A549 (cell line): ENCODE results near the gene TMEM121B. TPM values are rescaled to one million over a fixed set of nuclear protein-coding genes. Genes with fewer than 3 reads are reported as not detected.

Experiments
- ATAC-seq, 2 experiments: fragments of 200-7000 bp in 1 of 2; fragments of >200 bp in 1 of 2; cut with Nextera tagmentation in 1 of 2; cut with Tn5 transposase in 1 of 2; 3 replicates each; pipeline versions ENCODE4 v1.8.0 to v1.9.1; 2018 to 2020; ENCODE audit warnings: mild to moderate bottlenecking in 1 of 2, moderate library complexity in 1 of 2
- CTCF ChIA-PET: fragments of 300-600 bp; sonication (Branson Sonifier 250); formaldehyde crosslinking; extraction: SDS; loops from one replicate; lab custom pipeline; 2021; ENCODE audit warnings: antibody characterized with exemption, inconsistent platforms; lab: Yijun Ruan, JAX
- POLR2A ChIA-PET: fragments of 350-600 bp; formaldehyde crosslinking; extraction: SDS; loops from one replicate; lab custom pipeline; 2021; ENCODE audit warnings: antibody characterized with exemption, inconsistent platforms; lab: Yijun Ruan, JAX
- DNase-seq, 2 experiments: peaks; one replicate each; pipeline versions ENCODE4 v3.0.0 to v3.0.0-alpha.2; 2011 to 2016; ENCODE audit warnings: low read depth in 1 of 2, low spot score in 1 of 2
- FAIRE-seq: peaks from 2 replicates; lab custom pipeline; 2011; peaks lifted over from hg19 to GRCh38; lab: Jason Lieb, UNC
- H3K27ac ChIP-seq, 2 experiments: fragments of >200 bp; sonication (Bioruptor Twin); formaldehyde crosslinking; 3 replicates each; pipeline ENCODE4 v1.5.1; 2016 to 2017
- H3K4me1 ChIP-seq: fragments of >200 bp; sonication (Bioruptor Twin); formaldehyde crosslinking; 3 replicates; pipeline ENCODE4 v1.6.1; 2016
- H3K4me2 ChIP-seq: fragments of >200 bp; sonication (Bioruptor Twin); formaldehyde crosslinking; 3 replicates; pipeline ENCODE4 v1.6.1; 2016
- H3K4me3 ChIP-seq: fragments of >200 bp; sonication (Bioruptor Twin); formaldehyde crosslinking; 3 replicates; pipeline ENCODE4 v1.5.1; 2016
- H3K9me3 ChIP-seq: fragments of >200 bp; sonication (Bioruptor Twin); formaldehyde crosslinking; 3 replicates; pipeline ENCODE4 v1.6.1; 2016
- ATOH8 ChIP-seq: fragments of 250-450 bp; sonication (Bioruptor Pico); IDR thresholded peaks from 2 replicates; pipeline ENCODE4 v1.5.0; 2020; ENCODE audit warnings: low read depth, mild to moderate bottlenecking, moderate library complexity
- BCL3 ChIP-seq: fragments of >200 bp; sonication (Bioruptor Twin); formaldehyde crosslinking; IDR thresholded peaks from 3 replicates; pipeline ENCODE4 v1.6.1; 2016
- BHLHE40 ChIP-seq: IDR thresholded peaks from 2 replicates; pipeline ENCODE4 v1.6.1; 2012; ENCODE audit warnings: low read depth, low read length, inconsistent platforms
- CBX8 ChIP-seq: fragments of 200-600 bp; sonication (generic); IDR thresholded peaks from 2 replicates; pipeline ENCODE4 v1.6.1; 2016
- E2F6 ChIP-seq: IDR thresholded peaks from 2 replicates; pipeline ENCODE4 v1.6.1; 2012; ENCODE audit warnings: low read depth, borderline replicate concordance
- HEYL ChIP-seq: fragments of 250-450 bp; sonication (Bioruptor Pico); IDR thresholded peaks from 2 replicates; pipeline ENCODE4 v1.8.0; 2021; ENCODE audit warnings: mild to moderate bottlenecking, moderate library complexity
- JUN ChIP-seq, 2 experiments: fragments of >200 bp; sonication (Bioruptor Twin); formaldehyde crosslinking; IDR thresholded peaks; 2 replicates in 1 of 2; 3 replicates in 1 of 2; pipeline ENCODE4 v1.6.1; 2016 to 2017
- KDM1A ChIP-seq: fragments of 200-600 bp; sonication (generic); IDR thresholded peaks from 2 replicates; pipeline ENCODE4 v1.6.1; 2016; ENCODE audit warnings: low read depth, mild to moderate bottlenecking
- MAX ChIP-seq: IDR thresholded peaks from 2 replicates; pipeline ENCODE4 v1.6.1; 2012
- MAZ ChIP-seq: fragments of 150-350 bp; IDR thresholded peaks from 2 replicates; pipeline ENCODE4 v1.6.1; 2014; ENCODE audit warnings: antibody characterized with exemption, low read depth, low read length, borderline replicate concordance
- MYC ChIP-seq: IDR thresholded peaks from 2 replicates; pipeline ENCODE4 v1.6.1; 2012; ENCODE audit warnings: mild to moderate bottlenecking, inconsistent platforms, low read length, improper control_type of control experiment, borderline replicate concordance
- NPAS2 ChIP-seq: fragments of 250-450 bp; sonication (Bioruptor Pico); IDR thresholded peaks from 2 replicates; pipeline ENCODE4 v1.8.0; 2022; ENCODE audit warnings: mild to moderate bottlenecking, moderate library complexity, borderline replicate concordance
- NR3C1 ChIP-seq: fragments of >200 bp; sonication (Bioruptor Twin); formaldehyde crosslinking; IDR thresholded peaks from 3 replicates; pipeline ENCODE4 v1.6.1; 2017
- POLR2A ChIP-seq: IDR thresholded peaks from 2 replicates; pipeline ENCODE4 v1.6.1; 2012; ENCODE audit warnings: mild to moderate bottlenecking, low read length
- POLR2AphosphoS2 ChIP-seq: conservative IDR thresholded peaks from 2 replicates; pipeline ENCODE4 v1.6.1; 2012; ENCODE audit warnings: low read length, improper control_type of control experiment, inconsistent platforms
- REST ChIP-seq: fragments of 200-600 bp; sonication (generic); IDR thresholded peaks from 2 replicates; pipeline ENCODE4 v1.6.1; 2016; ENCODE audit warnings: antibody characterized with exemption, mild to moderate bottlenecking, moderate library complexity
- TP53 ChIP-seq: fragments of 250-450 bp; sonication (Bioruptor Pico); IDR thresholded peaks from 2 replicates; pipeline ENCODE4 v1.5.0; 2021; ENCODE audit warnings: mild to moderate bottlenecking, moderate library complexity
- USF2 ChIP-seq: fragments of 450-650 bp; IDR thresholded peaks from 2 replicates; pipeline ENCODE4 v1.6.1; 2014; ENCODE audit warnings: antibody characterized with exemption
- ZNF302 ChIP-seq: fragments of 250-450 bp; sonication (Bioruptor Pico); IDR thresholded peaks from 2 replicates; pipeline ENCODE4 v1.9.0; 2021; ENCODE audit warnings: inconsistent platforms, mild to moderate bottlenecking, moderate library complexity
- WGBS: methylation state at CpG from one replicate; pipeline ENCODE4 v1.1.6; 2017; ENCODE audit errors: missing lambda C conversion rate; 5-methylcytosine and 5-hydroxymethylcytosine counted together
- polyA plus RNA-seq, 4 experiments: library from polyadenylated mRNA; depleted of rRNA in 3 of 4; stranded (reverse); fragments of >200 nt; fragmentation: RNase III in 1 of 4; extraction: RNeasy Plus Mini Kit Qiagen cat#74134 plus additional on column Dnase treatment in 1 of 4; gene quantifications; 2 replicates in 3 of 4; 3 replicates in 1 of 4; pipeline ENCODE4 v1.2.3, GENCODE V29; 2011 to 2017

The TMEM121B gene
- polyA plus RNA-seq, 2 of the 4 experiments (the other 2 are of a cell fraction) = 0.03 to 0.08 TPM

- no peak for TF ChIP-seq REST
- TF ChIP-seq MAZ = no peak
Measured at GRCh38 chr22:17159504-17159951, 38.4 kb upstream of the TMEM121B start (continued).

- H3K4me3 ChIP-seq = peak within 1 kb of the TSS; percentile 90
- ATAC-seq (peak; percentile 92 to 93), DNase-seq (peak; percentile 66 to 83), FAIRE-seq (no peak)
- ChIA-PET POLR2A (interaction anchor here (0.7 to 2.6 kb wide), 3 partner anchors 13 to 170 kb away, joined by 3 to 16 read pairs (median 5); no protein-coding TSS in a partner anchor), CTCF (interaction anchor here (0.7 to 11.7 kb wide), 5 partner anchors 9 to 613 kb away, joined by 3 to 89 read pairs (median 3); no protein-coding TSS in a partner anchor)
- H3K4me2 ChIP-seq = peak within 1 kb of the TSS; percentile 90
- peaks cover 14% of the 10 kb centered on the region; the same call in 2 of the 3 replicates for H3K4me1 ChIP-seq
- peak within 1 kb of the TSS; percentile 93 to 97 for H3K27ac ChIP-seq
- peak; percentile 64; the same call in 1 of the 2 replicates for TF ChIP-seq NPAS2
- no peak for TF ChIP-seq NR3C1
- peak in 1 of 2 experiments; percentile 64; a peak in 2 of 5 replicates for TF ChIP-seq JUN (IDR thresholded peaks at IDR 0.05)
- TF ChIP-seq MAX = peak; percentile 51
- TF ChIP-seq TP53 (CRISPR knock-in tag) = no peak
- TF ChIP-seq ATOH8 (CRISPR knock-in tag) = no peak
- peak; percentile 43 for TF ChIP-seq E2F6
- TF ChIP-seq ZNF302 (CRISPR knock-in tag) = no peak
- TF ChIP-seq POLR2A = peak; percentile 38
- no peak for TF ChIP-seq CBX8
- TF ChIP-seq KDM1A = no peak
- TF ChIP-seq BHLHE40 = 0 out of 2 replicates have a peak, but pooled peaks have one; percentile 65
- no peak for TF ChIP-seq REST
- TF ChIP-seq HEYL (CRISPR knock-in tag) = no peak
- TF ChIP-seq BCL3 = 0 out of 3 replicates have a peak, but pooled peaks have one; percentile 19
- no peak for TF ChIP-seq POLR2AphosphoS2
- no peak for TF ChIP-seq USF2
- peak; percentile 61; the same call in 1 of the 2 replicates for TF ChIP-seq MYC
- no peaks in the 10 kb centered on the region for H3K9me3 ChIP-seq
- WGBS = 0% methylated on average over 3 of the region's 114 CpGs
Measured at GRCh38 chr22:17158568-17159503, 37.7 kb upstream of the TMEM121B start, which contains the start of gene HDHD5. Gene HDHD5, minus strand, starts transcription at chr22:17159277. Its CDS starts 26 bp downstream, at chr22:17159251.
